NCI-H187 (cell line): ENCODE data around the gene OSBPL10.
"Not testable (repeated sequence)": the region's sequence is repeated elsewhere in the genome, so short reads cannot be mapped to it uniquely, and the experiment has no call there.

Source experiments
- DNase-seq, 2 experiments: peaks; one replicate each; lab custom pipeline; 2025; lab: John Stamatoyannopoulos, UW

OSBPL10 gene

GRCh38 chr3:31704591-31705179 is 276.4 kb downstream of the OSBPL10 start:
- no peak for DNase-seq

- DNase-seq = no peak
Observed at GRCh38 chr3:31704156-31704555, 276.9 kb downstream of the OSBPL10 start.

- DNase-seq = no peak
Observed at GRCh38 chr3:31701286-31701685, 279.8 kb downstream of the OSBPL10 start.

- DNase-seq = no peak
Observed at GRCh38 chr3:31699309-31699953, 281.6 kb downstream of the OSBPL10 start.

- no peak for DNase-seq
Observed at GRCh38 chr3:31696815-31697548, 284.1 kb downstream of the OSBPL10 start.

GRCh38 chr3:31696009-31696297 is 285.1 kb downstream of the OSBPL10 start:
- DNase-seq = no peak

- DNase-seq = no peak
Observed at GRCh38 chr3:31695280-31696008, 285.6 kb downstream of the OSBPL10 start.

GRCh38 chr3:31693346-31693745 is 287.7 kb downstream of the OSBPL10 start:
- DNase-seq = no peak

GRCh38 chr3:31692751-31693150 is 288.3 kb downstream of the OSBPL10 start:
- DNase-seq = no peak

- no peak for DNase-seq
Observed at GRCh38 chr3:31690771-31691170, 290.3 kb downstream of the OSBPL10 start.

GRCh38 chr3:31689523-31689922 is 291.5 kb downstream of the OSBPL10 start:
- not testable (repeated sequence) for DNase-seq

- DNase-seq = no peak
Observed at GRCh38 chr3:31688984-31689383, 292.1 kb downstream of the OSBPL10 start.

- no peak for DNase-seq
Observed at GRCh38 chr3:31687020-31687802, 293.9 kb downstream of the OSBPL10 start.

- no peak for DNase-seq
Observed at GRCh38 chr3:31680072-31680870, 300.8 kb downstream of the OSBPL10 start.

GRCh38 chr3:31676556-31676955 is 304.5 kb downstream of the OSBPL10 start:
- DNase-seq = no peak

- no peak for DNase-seq
Observed at GRCh38 chr3:31673950-31674349, 307.1 kb downstream of the OSBPL10 start.

- no peak for DNase-seq
Observed at GRCh38 chr3:31671976-31672375, 309.1 kb downstream of the OSBPL10 start.

- no peak for DNase-seq
Observed at GRCh38 chr3:31671451-31671850, 309.6 kb downstream of the OSBPL10 start.

- no peak for DNase-seq
Observed at GRCh38 chr3:31670722-31671121, 310.3 kb downstream of the OSBPL10 start.

GRCh38 chr3:31670136-31670535 is 310.9 kb downstream of the OSBPL10 start:
- no peak for DNase-seq

- no peak for DNase-seq
Observed at GRCh38 chr3:31668242-31668641, 312.8 kb downstream of the OSBPL10 start.
